ENCODE data around the gene LHX4. TPM values are rescaled to one million over a fixed set of nuclear protein-coding genes. Genes with fewer than 3 reads are reported as not detected.

The LHX4 gene
- total and polyA plus RNA-seq, 10 of the 15 experiments (the other 5 are each of a cell fraction or from before 2014, with no cell fraction given): 0.05 to 0.80 (median 0.32) TPM; not detected in 6

DNA sequence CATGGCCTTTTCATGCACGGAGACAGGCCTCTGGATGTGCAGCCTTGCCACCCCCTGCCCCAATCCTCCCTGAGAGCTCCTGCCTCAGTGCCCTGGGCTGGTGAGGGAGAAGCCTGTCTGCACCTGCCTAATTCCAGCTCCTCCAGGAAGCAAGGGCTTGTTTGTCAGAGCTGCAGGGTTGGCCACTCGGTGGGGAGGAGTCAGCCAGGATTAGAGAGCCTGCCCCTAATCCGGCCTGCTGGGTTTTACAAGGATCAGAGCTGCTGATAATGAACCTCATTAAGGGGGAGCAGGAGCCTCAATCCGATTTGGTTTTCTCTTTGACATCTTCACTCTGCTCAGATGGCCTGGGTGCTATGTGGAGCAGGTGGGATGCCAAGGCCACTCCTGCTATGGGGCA is 31.9 kb upstream of the LHX4 start:
- H3K27me3 ChIP-seq (replicated peaks in 1 of 2; ENCODE audit: control insufficient read depth in 2 of 2, insufficient read depth in 2 of 2, low read length in 1 of 2): no peaks in the 10 kb centered on the region
- TF ChIP-seq SUPT20H (IDR thresholded peaks at IDR 0.05; ENCODE audit: borderline replicate concordance, control insufficient read depth, low read depth, low read length) (no peak), GATAD2B (conservative IDR thresholded peaks at IDR 0.05; ENCODE audit: low read depth) (no peak), KLF5 (IDR thresholded peaks at IDR 0.05; ENCODE audit: partially characterized antibody) (no peak), NRF1 (conservative IDR thresholded peaks at IDR 0.05; ENCODE audit: low read depth, low read length) (no peak), HDAC2 (IDR thresholded peaks at IDR 0.05) (no peak), STAT1 (conservative IDR thresholded peaks at IDR 0.05) (no peak)
- intact Hi-C loops (cut with micrococcal nuclease; ENCODE audit: unreplicated experiment): no loop called here
- no peak overlapping the region for H3K27ac ChIP-seq (ENCODE audit: control insufficient read depth, insufficient read depth)
- H3K4me1 ChIP-seq (ENCODE audit: control insufficient read depth, insufficient read depth, low read length): no peaks in the 10 kb centered on the region
- DNase-seq (ENCODE audit: low read depth, low spot score): no peak
- ATAC-seq: no peak
- H3K36me3 ChIP-seq (ENCODE audit: control insufficient read depth in 2 of 2, insufficient read depth in 2 of 2, low read length in 1 of 2): peaks cover 0 to 4% of the 10 kb centered on the region in 2 experiments; a peak in 3 of 4 replicates
- no peak overlapping the region for H2AFZ ChIP-seq (ENCODE audit: control insufficient read depth, low read depth, low read length)
- ChIA-PET SMC1A (ENCODE audit: uncharacterized antibody, unreplicated experiment) (interaction anchor here (1.2 kb wide), 1 partner anchor 10 kb away, joined by 4 read pairs; no protein-coding TSS in a partner anchor), RAD21 (ENCODE audit: unreplicated experiment) (no interaction called here), POLR2A (no interaction called here), CTCF (interaction anchor here (1.4 to 2.5 kb wide), 3 partner anchors 11 to 284 kb away, joined by 5 to 10 read pairs (median 5); no protein-coding TSS in a partner anchor)
- no TSS peak for BruUV-seq (replicated peaks)
- no peaks in the 10 kb centered on the region for H3K9me3 ChIP-seq (replicated peaks; ENCODE audit: control insufficient read depth, insufficient read depth, low read length)
- no peak for FAIRE-seq
- H3K79me2 ChIP-seq (ENCODE audit: control insufficient read depth, insufficient read depth, low read length): no peaks in the 10 kb centered on the region
- H4K20me1 ChIP-seq (ENCODE audit: control insufficient read depth, insufficient read depth): no peaks in the 10 kb centered on the region
- H3K4me2 ChIP-seq (ENCODE audit: control insufficient read depth, insufficient read depth): no peak overlapping the region
- in situ Hi-C loops (cut with MboI): no loop called here
- H3K4me3 ChIP-seq: no peak overlapping the region
- H3K9ac ChIP-seq (ENCODE audit: control insufficient read depth, insufficient read depth, low read length): no peak overlapping the region
- 64% methylated on average over 4 of the region's 4 CpGs for WGBS (ENCODE audit: insufficient coverage, insufficient replicate concordance, low lambda C conversion rate, missing lambda C conversion rate)

DNA sequence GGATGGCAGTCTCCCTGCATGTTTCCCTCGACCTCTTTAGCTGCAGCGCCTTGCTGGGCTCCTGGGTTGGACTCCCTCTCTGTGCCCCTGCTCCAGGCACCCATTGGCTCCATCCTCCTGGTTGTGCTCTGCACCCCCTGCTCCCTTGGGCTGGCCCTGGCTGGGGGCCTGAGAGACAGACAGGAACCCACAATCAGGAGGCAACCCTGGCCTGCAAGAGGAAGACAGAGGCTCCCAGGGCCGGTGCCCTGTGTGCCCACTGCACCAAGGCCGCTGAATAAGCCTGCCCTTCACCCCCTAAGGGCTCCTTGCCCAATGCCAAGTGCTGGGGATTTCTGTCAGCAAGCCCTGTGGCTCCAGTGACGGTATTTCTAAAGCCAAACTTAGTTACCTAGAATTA is 31.5 kb upstream of the LHX4 start:
- Histone ChIP-seq H3K4me1 (ENCODE audit: control insufficient read depth, insufficient read depth, low read length) (no peaks in the 10 kb centered on the region), H4K20me1 (ENCODE audit: control insufficient read depth, insufficient read depth) (no peaks in the 10 kb centered on the region), H3K27me3 (replicated peaks in 1 of 2; ENCODE audit: control insufficient read depth in 2 of 2, insufficient read depth in 2 of 2, low read length in 1 of 2) (no peaks in the 10 kb centered on the region), H2AFZ (ENCODE audit: control insufficient read depth, low read depth, low read length) (no peak overlapping the region), H3K4me2 (ENCODE audit: control insufficient read depth, insufficient read depth) (no peak overlapping the region), H3K4me3 (no peak overlapping the region), H3K36me3 (ENCODE audit: control insufficient read depth in 2 of 2, insufficient read depth in 2 of 2, low read length in 1 of 2) (peaks cover 0 to 4% of the 10 kb centered on the region in 2 experiments; a peak in 3 of 4 replicates), H3K9me3 (replicated peaks; ENCODE audit: control insufficient read depth, insufficient read depth, low read length) (no peaks in the 10 kb centered on the region), H3K9ac (ENCODE audit: control insufficient read depth, insufficient read depth, low read length) (no peak overlapping the region), H3K27ac (ENCODE audit: control insufficient read depth, insufficient read depth) (no peak overlapping the region), H3K79me2 (ENCODE audit: control insufficient read depth, insufficient read depth, low read length) (no peaks in the 10 kb centered on the region)
- RAD21 ChIA-PET (ENCODE audit: unreplicated experiment): no interaction called here
- WGBS (ENCODE audit: insufficient coverage, insufficient replicate concordance, low lambda C conversion rate, missing lambda C conversion rate): 48% methylated on average over 5 of the region's 5 CpGs
- CTCF ChIA-PET: interaction anchor here (1.5 kb wide), 1 partner anchor 284 kb away, joined by 5 read pairs; no protein-coding TSS in a partner anchor
- SMC1A ChIA-PET (ENCODE audit: uncharacterized antibody, unreplicated experiment): no interaction called here
- DNase-seq (ENCODE audit: low read depth, low spot score) (no peak), ATAC-seq (no peak), FAIRE-seq (no peak)
- in situ Hi-C loops (cut with MboI) (no loop called here), intact Hi-C loops (cut with micrococcal nuclease; ENCODE audit: unreplicated experiment) (no loop called here)
- POLR2A ChIA-PET: no interaction called here
- no TSS peak for BruUV-seq (replicated peaks)
- no peak for TF ChIP-seq CHD4 (IDR thresholded peaks at IDR 0.05)
- TF ChIP-seq, protein P1, sequence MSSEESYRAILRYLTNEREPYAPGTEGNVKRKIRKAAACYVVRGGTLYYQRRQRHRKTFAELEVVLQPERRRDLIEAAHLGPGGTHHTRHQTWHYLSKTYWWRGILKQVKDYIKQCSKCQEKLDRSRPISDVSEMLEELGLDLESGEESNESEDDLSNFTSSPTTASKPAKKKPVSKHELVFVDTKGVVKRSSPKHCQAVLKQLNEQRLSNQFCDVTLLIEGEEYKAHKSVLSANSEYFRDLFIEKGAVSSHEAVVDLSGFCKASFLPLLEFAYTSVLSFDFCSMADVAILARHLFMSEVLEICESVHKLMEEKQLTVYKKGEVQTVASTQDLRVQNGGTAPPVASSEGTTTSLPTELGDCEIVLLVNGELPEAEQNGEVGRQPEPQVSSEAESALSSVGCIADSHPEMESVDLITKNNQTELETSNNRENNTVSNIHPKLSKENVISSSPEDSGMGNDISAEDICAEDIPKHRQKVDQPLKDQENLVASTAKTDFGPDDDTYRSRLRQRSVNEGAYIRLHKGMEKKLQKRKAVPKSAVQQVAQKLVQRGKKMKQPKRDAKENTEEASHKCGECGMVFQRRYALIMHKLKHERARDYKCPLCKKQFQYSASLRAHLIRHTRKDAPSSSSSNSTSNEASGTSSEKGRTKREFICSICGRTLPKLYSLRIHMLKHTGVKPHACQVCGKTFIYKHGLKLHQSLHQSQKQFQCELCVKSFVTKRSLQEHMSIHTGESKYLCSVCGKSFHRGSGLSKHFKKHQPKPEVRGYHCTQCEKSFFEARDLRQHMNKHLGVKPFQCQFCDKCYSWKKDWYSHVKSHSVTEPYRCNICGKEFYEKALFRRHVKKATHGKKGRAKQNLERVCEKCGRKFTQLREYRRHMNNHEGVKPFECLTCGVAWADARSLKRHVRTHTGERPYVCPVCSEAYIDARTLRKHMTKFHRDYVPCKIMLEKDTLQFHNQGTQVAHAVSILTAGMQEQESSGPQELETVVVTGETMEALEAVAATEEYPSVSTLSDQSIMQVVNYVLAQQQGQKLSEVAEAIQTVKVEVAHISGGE (CRISPR knock-in tag; IDR thresholded peaks at IDR 0.05): no peak
- no peak for TF ChIP-seq IKZF1 (conservative IDR thresholded peaks at IDR 0.05)
- TF ChIP-seq TBL1XR1 (IDR thresholded peaks at IDR 0.05; ENCODE audit: low read depth, low read length): no peak
- no peak for TF ChIP-seq ZZZ3 (IDR thresholded peaks at IDR 0.05; ENCODE audit: control insufficient read depth, insufficient read length, low read depth)
- no peak for TF ChIP-seq MTA2 (IDR thresholded peaks at IDR 0.05; ENCODE audit: low read depth)
- TF ChIP-seq, protein P2, sequence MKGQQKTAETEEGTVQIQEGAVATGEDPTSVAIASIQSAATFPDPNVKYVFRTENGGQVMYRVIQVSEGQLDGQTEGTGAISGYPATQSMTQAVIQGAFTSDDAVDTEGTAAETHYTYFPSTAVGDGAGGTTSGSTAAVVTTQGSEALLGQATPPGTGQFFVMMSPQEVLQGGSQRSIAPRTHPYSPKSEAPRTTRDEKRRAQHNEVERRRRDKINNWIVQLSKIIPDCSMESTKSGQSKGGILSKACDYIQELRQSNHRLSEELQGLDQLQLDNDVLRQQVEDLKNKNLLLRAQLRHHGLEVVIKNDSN (IDR thresholded peaks at IDR 0.05; ENCODE audit: borderline replicate concordance, extremely low read length, insufficient read depth, low read depth, low read length): no peak
- no peak for TF ChIP-seq SREBF2 (IDR thresholded peaks at IDR 0.05; ENCODE audit: low read length)
